ENCODE measurements around the gene CHML. TPM values are rescaled to one million over a fixed set of nuclear protein-coding genes. Genes with fewer than 3 reads are reported as not detected.

CHML gene
- total and polyA plus RNA-seq, 2 experiments from 2014 or later: 3.2 to 7.2 TPM

GRCh38 chr1:241598249-241598648 is 41.9 kb downstream of the CHML start:
- 83 to 87% methylated on average over 3 of the region's 3 CpGs for whole genome bisulfite sequencing, 2 experiments (ENCODE audit: low coverage in 1 of 2, low lambda C conversion rate in 2 of 2, missing lambda C conversion rate in 2 of 2)
- H3K9ac ChIP-seq: no peak overlapping the region
- no peak overlapping the region for H3K27ac ChIP-seq
- H3K9me3 ChIP-seq (ENCODE audit: low read depth): no peaks in the 10 kb centered on the region
- DNase-seq: no peak
- H3K27me3 ChIP-seq (replicated peaks; ENCODE audit: insufficient read depth): no peaks in the 10 kb centered on the region
- no peaks in the 10 kb centered on the region for H3K36me3 ChIP-seq (ENCODE audit: low read depth)
- H3K4me2 ChIP-seq (ENCODE audit: unreplicated experiment): no peak overlapping the region
- H2AFZ ChIP-seq: no peak overlapping the region
- TF ChIP-seq EZH2 (IDR thresholded peaks at IDR 0.05; ENCODE audit: insufficient read depth, poor library complexity, severe bottlenecking): no peak
- no peak for TF ChIP-seq EZH2phosphoT487 (IDR thresholded peaks at IDR 0.05; ENCODE audit: insufficient read depth, low read depth)
- in situ Hi-C loops (cut with MboI): no loop called here
- H3K4me1 ChIP-seq (ENCODE audit: insufficient read depth): peaks cover 12% of the 10 kb centered on the region
- no peaks in the 10 kb centered on the region for H4K20me1 ChIP-seq (ENCODE audit: insufficient read depth)
- H3K4me3 ChIP-seq: no peak overlapping the region
- peaks cover 21% of the 10 kb centered on the region; the same call in 1 of the 2 replicates for H3F3A ChIP-seq (ENCODE audit: insufficient read depth)
- no peaks in the 10 kb centered on the region for H3K9me2 ChIP-seq (ENCODE audit: insufficient read depth)
- no peaks in the 10 kb centered on the region for H3K79me2 ChIP-seq (ENCODE audit: insufficient read depth)

GRCh38 chr1:241596633-241597032 is 43.5 kb downstream of the CHML start:
- TF ChIP-seq EZH2 (IDR thresholded peaks at IDR 0.05; ENCODE audit: insufficient read depth, poor library complexity, severe bottlenecking) (no peak), EZH2phosphoT487 (IDR thresholded peaks at IDR 0.05; ENCODE audit: insufficient read depth, low read depth) (no peak)
- Histone ChIP-seq H3K27ac (no peak overlapping the region), H3K4me2 (ENCODE audit: unreplicated experiment) (no peak overlapping the region)

GRCh38 chr1:241593186-241593585 is 47.0 kb downstream of the CHML start:
- H3K4me2 ChIP-seq (ENCODE audit: unreplicated experiment): no peak overlapping the region
- peak; percentile 41 for DNase-seq
- no peaks in the 10 kb centered on the region for H3K79me2 ChIP-seq (ENCODE audit: insufficient read depth)
- no peak overlapping the region for H2AFZ ChIP-seq
- H3K9me2 ChIP-seq (ENCODE audit: insufficient read depth): no peaks in the 10 kb centered on the region
- H4K20me1 ChIP-seq (ENCODE audit: insufficient read depth): no peaks in the 10 kb centered on the region
- H3K4me1 ChIP-seq (ENCODE audit: insufficient read depth): peaks cover 23% of the 10 kb centered on the region
- H3K4me3 ChIP-seq: no peak overlapping the region
- in situ Hi-C loops (cut with MboI): no loop called here
- TF ChIP-seq EZH2 (IDR thresholded peaks at IDR 0.05; ENCODE audit: insufficient read depth, poor library complexity, severe bottlenecking) (no peak), EZH2phosphoT487 (IDR thresholded peaks at IDR 0.05; ENCODE audit: insufficient read depth, low read depth) (no peak)
- H3K27me3 ChIP-seq (replicated peaks; ENCODE audit: insufficient read depth): no peaks in the 10 kb centered on the region
- H3K9ac ChIP-seq: no peak overlapping the region
- H3K9me3 ChIP-seq (ENCODE audit: low read depth): no peaks in the 10 kb centered on the region
- WGBS, 2 experiments (ENCODE audit: low coverage in 1 of 2, low lambda C conversion rate in 2 of 2, missing lambda C conversion rate in 2 of 2): 87 to 100% methylated on average over 1 of the region's 1 CpG
- no peaks in the 10 kb centered on the region for H3K36me3 ChIP-seq (ENCODE audit: low read depth)
- no peak overlapping the region for H3K27ac ChIP-seq
- H3F3A ChIP-seq (ENCODE audit: insufficient read depth): peaks cover 22% of the 10 kb centered on the region

More at GRCh38 chr1:241596633-241597032, 43.5 kb downstream of the CHML start:
- no peak for DNase-seq
- WGBS, 2 experiments (ENCODE audit: low coverage in 1 of 2, low lambda C conversion rate in 2 of 2, missing lambda C conversion rate in 2 of 2): 91 to 93% methylated on average over 6 of the region's 6 CpGs
- in situ Hi-C loops (cut with MboI): no loop called here
- no peaks in the 10 kb centered on the region for H3K79me2 ChIP-seq (ENCODE audit: insufficient read depth)
- H3K36me3 ChIP-seq (ENCODE audit: low read depth): no peaks in the 10 kb centered on the region
- H3K27me3 ChIP-seq (replicated peaks; ENCODE audit: insufficient read depth): no peaks in the 10 kb centered on the region
- H3K9me2 ChIP-seq (ENCODE audit: insufficient read depth): no peaks in the 10 kb centered on the region
- H3K9ac ChIP-seq: no peak overlapping the region
- no peaks in the 10 kb centered on the region for H3K9me3 ChIP-seq (ENCODE audit: low read depth)
- peaks cover 29% of the 10 kb centered on the region for H3K4me1 ChIP-seq (ENCODE audit: insufficient read depth)
- H3F3A ChIP-seq (ENCODE audit: insufficient read depth): peaks cover 34% of the 10 kb centered on the region
- H4K20me1 ChIP-seq (ENCODE audit: insufficient read depth): no peaks in the 10 kb centered on the region
- H3K4me3 ChIP-seq: no peak overlapping the region
- H2AFZ ChIP-seq: no peak overlapping the region

GRCh38 chr1:241592273-241592958 is 47.8 kb downstream of the CHML start:
- no peak for TF ChIP-seq EZH2phosphoT487 (IDR thresholded peaks at IDR 0.05; ENCODE audit: insufficient read depth, low read depth)
- no peak for TF ChIP-seq EZH2 (IDR thresholded peaks at IDR 0.05; ENCODE audit: insufficient read depth, poor library complexity, severe bottlenecking)
- H3K4me1 ChIP-seq (ENCODE audit: insufficient read depth): peaks cover 23% of the 10 kb centered on the region
- no peaks in the 10 kb centered on the region for H3K9me2 ChIP-seq (ENCODE audit: insufficient read depth)
- in situ Hi-C loops (cut with MboI): no loop called here
- no peaks in the 10 kb centered on the region for H4K20me1 ChIP-seq (ENCODE audit: insufficient read depth)
- H3K36me3 ChIP-seq (ENCODE audit: low read depth): no peaks in the 10 kb centered on the region
- H3K27me3 ChIP-seq (replicated peaks; ENCODE audit: insufficient read depth): no peaks in the 10 kb centered on the region
- peak; percentile 90 for DNase-seq
- no peak overlapping the region for H2AFZ ChIP-seq
- WGBS, 2 experiments (ENCODE audit: low coverage in 1 of 2, low lambda C conversion rate in 2 of 2, missing lambda C conversion rate in 2 of 2): 33 to 35% methylated on average over 3 of the region's 3 CpGs
- H3K9me3 ChIP-seq (ENCODE audit: low read depth): no peaks in the 10 kb centered on the region
- H3K79me2 ChIP-seq (ENCODE audit: insufficient read depth): no peaks in the 10 kb centered on the region
- H3F3A ChIP-seq (ENCODE audit: insufficient read depth): peaks cover 22% of the 10 kb centered on the region
- peak overlapping the region; percentile 17 for H3K27ac ChIP-seq
- no peak overlapping the region for H3K4me3 ChIP-seq
- no peak overlapping the region for H3K9ac ChIP-seq
- peak overlapping the region; percentile 23 for H3K4me2 ChIP-seq (ENCODE audit: unreplicated experiment)
